ENCODE data around the gene OGFOD3.

OGFOD3 gene

DNA sequence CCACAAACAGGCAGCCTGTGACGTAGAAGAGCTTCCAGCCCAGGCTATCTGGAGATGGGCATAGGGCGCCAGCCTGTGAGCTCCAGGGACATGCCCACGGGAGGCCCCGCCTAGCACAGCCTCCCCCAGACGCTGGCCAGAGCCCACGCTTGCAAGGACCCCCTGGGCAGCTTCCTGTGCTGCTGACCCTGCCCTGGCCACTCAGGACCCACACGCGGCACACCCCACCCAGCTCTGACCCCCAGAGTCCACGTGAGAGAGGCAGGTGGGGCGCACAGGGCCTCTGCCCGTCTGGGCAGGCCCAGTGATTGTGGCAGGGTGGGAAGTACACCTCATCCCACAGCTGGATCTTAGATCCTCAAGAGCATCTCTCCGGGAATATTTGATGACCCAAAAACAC lies 28.3 kb upstream of the OGFOD3 start:
- DNase-seq: no peak

DNA sequence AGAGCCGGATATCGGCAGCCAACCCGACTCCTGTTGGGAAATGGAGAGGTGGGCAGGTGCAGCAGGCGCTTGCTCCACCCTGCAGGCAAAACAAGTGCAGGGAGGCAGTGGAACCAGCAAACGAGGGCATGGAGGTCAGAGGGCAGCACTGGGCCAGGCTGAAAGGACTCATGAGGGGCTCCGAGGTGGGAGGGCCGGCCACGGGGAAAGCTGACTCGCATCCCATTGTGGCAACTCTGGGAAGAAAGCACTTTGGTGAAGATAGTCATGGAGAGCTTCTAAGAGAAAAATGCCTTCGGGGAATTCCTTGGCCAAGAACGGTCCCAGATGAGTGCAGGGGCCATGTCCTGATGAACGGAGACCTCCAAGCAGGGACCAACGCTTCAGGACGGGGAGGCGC lies 27.7 kb upstream of the OGFOD3 start:
- no peak for DNase-seq

DNA sequence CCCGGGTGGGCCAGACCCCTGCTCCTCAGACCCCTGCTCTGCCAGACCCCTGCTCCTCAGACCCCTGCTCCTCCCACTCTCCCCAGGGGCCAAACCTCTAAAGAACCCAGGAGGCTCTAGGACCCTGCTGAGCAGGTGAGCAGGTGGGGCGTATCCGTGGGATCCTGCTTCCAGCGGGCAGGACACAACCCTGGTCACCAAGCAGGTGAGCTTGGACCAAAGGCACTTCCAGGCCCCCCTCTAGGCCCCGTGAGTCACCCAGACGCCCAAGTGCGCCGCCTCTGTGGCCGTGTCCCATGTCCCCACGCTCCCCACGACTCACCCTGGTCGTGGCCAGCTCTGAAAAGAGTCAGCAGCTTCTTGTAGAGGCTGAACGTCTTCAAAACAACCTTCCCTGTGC lies 27.2 kb upstream of the OGFOD3 start:
- DNase-seq: no peak

DNA sequence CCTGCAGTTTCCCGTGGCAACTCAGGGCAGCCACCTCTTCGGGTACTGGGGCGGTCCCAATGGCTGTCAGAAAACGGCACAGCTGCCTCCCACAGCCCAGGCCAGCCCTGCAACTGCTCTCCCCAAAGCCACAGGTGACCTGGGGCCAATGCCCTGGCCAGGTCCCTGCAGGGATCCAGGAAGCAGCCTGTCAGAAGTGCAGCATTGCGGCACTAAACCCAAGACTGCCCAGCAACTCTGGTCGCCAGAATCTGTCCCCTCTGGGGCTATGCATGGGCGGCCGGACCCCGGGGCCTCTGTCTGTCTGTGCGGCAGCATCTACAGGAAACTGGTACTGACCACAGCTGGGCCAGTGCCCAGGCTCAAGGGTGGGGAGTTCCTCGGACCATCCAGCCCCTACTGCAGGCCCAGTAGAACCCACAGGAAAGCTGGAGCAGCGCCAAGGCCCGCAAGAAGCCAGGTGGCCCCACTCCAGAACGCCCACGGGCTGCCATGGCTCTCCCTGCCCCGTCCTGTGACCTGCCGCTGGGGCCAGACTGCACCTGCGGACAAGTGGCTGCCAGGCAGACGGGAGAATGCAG lies 26.6 kb upstream of the OGFOD3 start:
- no peak for DNase-seq

DNA sequence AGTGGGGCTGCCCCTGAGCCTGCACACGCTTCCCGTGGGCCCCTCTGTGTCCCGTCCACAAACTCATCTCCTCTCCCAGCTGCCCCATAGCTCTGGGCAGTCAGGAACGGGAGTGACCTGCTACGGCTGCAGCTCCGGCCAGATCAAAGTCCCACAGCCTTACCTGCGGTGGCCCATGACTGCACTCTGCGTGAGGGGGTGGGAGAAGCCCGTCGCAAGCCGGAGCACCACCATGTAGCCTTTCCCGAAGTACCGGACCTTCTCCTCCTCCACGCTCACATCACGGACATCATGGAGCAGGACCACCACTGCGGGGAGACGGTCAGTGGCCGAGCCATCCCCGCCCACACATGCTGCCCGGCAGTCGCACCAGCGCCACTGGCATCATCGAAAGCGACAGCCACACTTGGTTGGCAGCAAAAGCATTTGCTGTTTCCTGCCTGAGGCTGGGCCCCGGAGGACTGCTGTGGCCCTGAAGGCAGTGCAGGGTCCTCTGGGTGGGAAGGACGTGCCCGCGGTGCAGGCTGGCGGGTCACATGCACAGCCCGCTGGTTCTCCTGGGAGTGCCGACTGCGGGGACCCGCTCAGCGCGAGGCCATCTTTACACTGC lies 26.0 kb upstream of the OGFOD3 start:
- DNase-seq: no peak

DNA sequence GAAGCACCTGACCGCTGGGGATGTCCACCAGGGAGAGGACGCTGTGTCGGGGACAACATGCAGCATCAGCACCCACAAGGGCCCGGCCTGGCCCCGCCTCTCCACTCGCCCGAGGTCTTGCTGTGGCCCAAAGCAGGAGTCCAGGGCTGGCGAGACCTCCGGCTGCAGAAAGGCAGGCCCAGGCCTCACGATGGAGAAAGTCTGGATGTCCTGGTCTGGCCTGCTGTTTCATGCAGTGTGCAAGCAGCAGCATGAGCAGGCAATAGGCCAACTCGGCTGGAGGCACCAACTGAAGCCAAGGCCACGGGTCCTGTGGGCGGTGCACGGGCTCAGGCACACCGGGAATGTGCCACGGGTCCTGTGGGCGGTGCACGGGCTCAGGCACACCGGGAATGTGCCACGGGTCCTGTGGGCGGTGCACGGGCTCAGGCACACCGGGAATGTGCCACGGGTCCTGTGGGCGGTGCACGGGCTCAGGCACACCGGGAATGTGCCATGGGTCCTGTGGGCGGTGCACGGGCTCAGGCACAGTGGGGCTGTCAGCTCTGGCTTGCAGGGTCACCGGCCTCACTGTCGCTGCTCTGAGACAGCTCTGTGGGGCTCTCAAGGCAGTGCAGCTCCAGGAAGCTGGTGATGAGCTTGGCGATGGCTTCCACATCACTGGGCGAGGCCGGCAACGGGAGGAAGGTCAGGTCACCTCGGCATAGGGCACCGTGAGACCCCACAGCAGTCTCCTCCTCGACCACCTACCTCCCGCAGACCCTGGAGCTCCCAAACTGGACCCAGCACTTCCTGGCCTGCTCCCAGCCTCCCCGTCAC lies 25.3 kb upstream of the OGFOD3 start:
- no peak for DNase-seq

DNA sequence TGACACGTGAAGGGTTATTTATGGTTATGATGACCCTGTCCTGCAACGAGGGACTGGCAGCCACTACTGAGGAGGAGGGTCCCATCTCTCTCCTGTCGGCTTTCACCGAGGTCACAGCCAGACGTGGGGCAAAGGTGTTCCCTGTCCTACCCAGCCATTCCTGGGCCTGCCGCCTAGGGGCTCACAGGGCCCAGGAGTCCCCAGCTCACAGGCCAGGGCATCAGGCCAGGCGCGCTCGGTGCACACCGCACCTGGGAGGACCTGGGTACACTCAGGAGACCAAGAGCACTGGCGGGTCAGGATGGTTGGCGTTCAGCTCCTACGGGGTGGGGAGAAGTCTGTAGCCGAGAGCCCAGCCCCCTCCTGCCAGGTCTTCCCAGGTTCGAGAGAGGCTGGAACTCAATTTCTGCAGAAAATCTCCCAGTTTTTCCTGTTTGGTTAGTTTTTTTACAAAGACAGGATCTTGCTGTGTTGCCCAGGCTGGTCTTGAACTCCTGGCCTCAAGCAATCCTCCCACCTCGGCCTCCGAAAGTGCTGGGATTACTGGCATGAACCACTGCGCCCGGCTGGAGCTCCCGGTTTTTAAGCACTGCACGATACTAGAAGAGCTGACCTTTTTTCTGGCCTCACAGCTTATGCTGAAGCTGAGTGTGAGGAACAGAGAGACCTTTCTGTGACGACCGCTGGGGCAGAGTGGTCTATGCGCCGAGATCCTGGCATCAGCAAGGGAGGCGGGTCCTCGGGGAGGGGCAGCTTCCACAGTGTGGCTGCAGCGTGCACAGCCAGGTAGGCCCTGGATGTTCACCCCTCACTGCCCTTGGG lies 24.5 kb upstream of the OGFOD3 start:
- DNase-seq: no peak

DNA sequence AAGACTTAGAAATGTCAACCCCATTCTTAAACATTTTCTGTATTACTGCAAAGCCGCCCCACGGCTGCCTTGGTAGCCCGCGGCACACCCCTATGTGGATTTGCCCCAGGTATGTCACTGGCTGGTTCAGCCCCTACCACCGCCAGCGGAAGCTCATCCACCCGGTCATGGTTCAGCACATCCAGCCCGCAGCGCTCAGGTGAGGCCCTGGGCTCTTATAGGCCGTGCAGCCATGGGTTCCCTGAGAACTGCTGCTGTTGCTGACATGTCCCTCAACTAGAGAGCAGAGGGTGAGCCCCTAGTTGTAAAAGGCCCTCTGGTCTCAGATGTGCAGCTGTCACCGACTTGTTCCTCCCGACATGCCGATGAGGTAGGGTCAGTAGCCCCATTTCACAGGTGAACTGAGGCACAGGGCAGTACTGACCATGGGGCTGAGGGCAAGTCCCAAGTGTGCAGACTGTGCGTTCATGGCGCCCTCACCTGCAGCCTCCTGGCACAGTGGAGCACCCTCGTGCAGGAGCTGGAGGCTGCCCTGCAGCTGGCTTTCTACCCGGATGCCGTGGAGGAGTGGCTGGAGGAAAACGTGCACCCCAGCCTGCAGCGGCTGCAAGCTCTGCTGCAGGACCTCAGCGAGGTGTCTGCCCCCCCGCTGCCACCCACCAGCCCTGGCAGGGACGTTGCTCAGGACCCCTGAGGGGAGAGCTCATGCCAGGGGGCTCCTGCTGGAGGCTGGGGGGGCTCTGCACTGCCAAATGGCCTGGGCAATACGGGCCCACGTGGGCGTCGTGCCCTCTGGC lies 23.5 kb upstream of the OGFOD3 start:
- DNase-seq: no peak

DNA sequence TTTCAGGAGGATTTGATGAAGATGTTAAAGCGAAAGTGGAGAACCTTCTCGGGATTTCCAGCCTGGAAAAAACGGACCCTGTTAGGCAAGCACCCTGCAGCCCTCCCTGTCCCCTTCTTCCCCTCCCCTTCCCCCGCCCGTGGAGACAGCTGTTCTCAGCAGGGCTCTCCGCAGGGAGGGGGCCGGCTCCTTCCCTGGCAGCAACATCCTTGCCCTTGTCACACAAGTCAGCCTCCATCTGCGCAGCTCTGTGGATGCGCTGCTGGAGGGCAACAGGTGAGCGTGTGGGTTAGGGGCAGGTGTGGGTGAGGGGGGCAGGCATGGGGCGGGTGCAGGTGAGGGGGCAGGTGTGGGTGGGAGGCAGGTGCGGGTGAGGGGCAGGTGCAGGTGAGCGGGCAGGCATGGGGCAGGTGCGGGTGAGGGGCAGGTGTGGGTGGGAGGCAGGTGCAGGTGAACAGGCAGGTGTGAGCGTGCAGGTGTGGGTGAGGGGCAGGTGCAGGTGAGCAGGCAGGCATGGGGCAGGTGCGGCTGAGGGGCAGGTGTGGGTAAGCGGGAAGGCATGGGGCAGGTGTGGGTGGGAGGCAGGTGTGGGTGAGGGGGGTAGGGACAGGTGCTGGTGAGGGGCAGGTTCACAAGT lies 22.7 kb upstream of the OGFOD3 start:
- DNase-seq: no peak

DNA sequence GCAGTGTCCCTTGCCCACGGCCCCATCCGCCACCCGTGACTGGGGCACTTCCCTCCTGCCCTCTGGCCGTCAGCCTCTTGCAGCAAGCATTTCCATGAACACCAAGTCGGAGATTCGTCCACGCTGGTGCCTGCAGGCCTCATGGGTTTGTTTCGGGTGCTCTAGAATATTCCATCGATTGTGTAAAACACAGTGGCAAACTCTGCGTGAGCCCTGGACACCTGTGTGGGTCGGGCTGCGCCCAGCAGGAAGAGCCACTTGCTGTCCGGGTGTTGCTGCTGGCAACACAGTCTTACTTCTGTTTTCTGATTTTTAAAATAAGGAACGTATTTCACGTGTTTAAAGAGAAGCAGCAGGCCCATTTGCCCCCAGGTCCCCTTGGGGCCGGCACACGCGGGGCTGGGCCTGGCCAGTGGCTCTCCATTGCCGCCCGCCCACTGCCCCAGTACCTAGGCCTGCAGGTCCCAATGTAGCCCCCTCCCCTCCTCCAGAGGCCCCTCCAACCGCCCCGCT lies 22.1 kb upstream of the OGFOD3 start:
- no peak for DNase-seq

DNA sequence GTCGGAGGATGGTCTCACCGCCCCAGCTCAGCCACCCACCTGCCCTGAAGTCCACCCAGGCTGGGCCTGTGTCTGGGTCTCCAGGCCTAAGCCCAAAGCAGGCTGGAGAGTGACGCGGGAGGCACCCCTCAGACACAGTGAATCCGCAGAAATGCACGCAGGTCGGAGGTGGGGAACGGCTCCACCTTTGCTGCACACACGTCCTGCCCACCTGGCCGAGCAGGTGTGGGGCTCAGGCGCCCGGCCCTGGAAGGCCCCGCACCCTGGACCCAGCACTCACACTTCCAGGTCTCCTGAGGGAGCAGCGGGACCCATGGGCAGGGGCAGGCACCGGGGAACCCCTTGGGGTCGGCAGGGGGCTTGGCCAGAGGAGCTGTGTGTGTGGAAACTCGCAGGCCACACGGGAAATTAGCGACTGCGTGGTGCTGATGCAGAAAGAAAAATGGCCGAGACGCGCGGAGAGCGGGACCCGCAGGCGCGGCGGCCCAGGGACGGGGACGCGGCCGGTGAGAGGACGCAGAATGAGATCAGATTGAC lies 21.5 kb upstream of the OGFOD3 start:
- no peak for DNase-seq

DNA sequence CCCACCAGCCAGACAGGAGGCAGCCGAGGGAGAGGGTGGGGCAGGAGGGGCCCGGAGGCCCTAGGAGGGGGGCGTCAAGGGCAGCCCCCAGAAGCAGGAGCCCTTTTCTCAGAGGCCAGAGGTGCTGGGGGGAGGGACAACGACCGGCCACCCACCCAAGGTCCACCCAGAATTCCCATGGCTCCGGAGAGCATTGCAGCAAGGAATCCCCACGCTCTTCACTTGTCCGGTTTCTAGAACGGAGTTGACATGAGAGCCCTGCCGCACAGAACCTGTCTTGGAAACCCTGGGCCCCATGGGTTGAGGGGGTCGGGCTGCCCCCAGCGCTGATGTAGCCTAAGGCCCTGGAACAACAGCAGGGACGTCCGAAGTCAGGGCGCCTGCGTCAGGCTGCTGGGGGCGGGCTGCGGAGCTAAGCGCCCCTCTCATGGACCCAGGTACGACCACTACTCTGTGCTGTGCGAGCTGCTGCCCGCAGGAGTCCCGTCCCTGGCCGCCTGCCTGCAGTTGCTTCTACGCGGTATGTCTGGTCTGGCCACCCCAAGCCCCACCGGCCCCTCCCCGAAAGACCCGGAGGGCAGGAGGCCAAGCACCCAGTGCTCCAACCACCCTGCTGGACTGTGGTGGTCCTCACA lies 20.9 kb upstream of the OGFOD3 start:
- DNase-seq: no peak

DNA sequence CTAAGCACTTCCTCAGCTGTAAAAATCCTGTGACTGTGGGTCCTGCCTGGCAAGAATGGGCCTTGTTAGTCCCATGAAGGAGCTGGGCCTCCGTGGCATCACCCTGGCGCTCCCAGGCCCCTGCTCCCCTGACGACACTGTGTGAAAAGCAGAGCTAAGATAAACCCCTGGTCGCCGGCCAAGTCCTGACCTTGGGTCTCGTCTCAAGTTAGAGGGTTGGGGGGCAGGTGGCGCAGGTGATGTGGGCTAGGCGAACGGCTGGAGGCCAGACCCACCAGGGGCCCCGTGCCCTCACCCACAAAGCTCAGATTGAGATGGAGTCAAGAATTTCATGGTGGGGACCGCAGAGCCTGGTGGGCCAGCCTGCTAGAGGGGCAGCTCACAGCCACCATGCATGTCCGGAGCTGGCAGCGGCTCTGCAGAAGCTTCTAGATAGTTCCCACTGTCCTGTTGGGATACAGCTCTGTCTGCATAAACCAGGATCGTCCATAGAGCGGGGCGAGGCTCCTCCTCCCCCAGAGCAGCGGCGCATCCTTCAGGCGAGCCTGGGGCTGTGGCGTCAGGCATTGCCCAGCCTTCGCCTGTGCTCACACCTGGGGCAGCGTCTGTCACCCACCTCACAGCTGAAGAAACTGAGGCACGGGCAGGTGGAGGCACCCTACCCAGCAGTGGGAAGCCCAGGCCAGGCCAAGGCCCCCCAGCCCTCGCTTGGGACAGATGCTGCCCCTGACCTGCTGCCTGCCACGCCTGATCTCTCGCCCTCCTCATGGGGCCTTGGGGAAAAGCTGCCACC lies 20.2 kb upstream of the OGFOD3 start:
- no peak for DNase-seq

DNA sequence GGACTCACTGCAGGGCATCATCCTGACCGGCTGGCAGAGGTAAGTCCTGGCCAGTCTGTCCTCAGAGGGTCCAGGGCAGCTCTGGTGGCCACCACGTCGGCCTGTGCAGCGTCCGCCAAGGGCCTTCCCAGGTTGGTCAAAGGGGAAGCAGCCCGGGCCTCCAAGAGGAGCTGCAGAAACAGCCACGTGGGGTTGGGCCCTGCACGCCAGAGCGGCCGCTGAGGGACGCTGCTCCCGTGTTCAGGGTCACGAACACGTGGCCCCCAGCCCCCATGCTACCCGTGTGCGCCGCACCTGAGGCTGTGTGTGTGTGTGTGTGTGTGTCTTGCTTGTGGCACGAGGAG lies 18.9 kb upstream of the OGFOD3 start:
- no peak for DNase-seq

DNA sequence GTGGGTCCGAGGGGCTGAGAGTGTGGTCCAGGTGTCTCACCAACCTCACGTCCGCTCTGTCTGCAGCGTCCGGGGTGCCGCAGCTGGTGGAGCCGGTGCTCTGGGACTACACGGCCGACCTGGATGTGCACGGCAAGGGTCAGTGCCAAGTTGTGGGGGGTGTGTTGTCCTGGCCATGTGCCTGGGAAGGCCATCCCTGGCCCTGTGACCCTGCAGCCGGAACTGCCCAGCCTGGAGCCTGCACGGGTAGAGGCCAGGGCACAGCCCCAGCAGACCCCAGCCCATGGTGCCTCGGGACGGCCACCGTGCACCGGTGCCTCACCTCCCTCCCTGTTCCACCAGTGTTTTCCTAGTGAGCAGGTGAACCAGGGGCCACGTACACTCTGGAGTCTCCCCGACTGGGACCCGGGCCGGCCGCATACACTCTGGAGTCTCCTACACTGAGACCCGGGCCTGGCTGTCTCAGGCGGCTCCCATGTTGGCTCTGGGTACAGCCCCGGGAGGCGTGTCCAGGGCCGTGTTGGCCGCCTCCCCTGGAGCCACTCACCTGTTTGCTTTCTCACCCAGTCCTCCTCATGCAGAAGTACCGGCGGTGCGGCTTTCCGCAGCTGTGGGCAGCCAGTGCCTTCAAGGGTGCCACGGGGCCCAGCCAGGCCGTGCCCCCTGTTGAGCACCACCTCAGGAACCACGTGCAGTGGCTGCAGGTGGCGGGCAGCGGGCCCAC lies 18.4 kb upstream of the OGFOD3 start:
- no peak for DNase-seq

DNA sequence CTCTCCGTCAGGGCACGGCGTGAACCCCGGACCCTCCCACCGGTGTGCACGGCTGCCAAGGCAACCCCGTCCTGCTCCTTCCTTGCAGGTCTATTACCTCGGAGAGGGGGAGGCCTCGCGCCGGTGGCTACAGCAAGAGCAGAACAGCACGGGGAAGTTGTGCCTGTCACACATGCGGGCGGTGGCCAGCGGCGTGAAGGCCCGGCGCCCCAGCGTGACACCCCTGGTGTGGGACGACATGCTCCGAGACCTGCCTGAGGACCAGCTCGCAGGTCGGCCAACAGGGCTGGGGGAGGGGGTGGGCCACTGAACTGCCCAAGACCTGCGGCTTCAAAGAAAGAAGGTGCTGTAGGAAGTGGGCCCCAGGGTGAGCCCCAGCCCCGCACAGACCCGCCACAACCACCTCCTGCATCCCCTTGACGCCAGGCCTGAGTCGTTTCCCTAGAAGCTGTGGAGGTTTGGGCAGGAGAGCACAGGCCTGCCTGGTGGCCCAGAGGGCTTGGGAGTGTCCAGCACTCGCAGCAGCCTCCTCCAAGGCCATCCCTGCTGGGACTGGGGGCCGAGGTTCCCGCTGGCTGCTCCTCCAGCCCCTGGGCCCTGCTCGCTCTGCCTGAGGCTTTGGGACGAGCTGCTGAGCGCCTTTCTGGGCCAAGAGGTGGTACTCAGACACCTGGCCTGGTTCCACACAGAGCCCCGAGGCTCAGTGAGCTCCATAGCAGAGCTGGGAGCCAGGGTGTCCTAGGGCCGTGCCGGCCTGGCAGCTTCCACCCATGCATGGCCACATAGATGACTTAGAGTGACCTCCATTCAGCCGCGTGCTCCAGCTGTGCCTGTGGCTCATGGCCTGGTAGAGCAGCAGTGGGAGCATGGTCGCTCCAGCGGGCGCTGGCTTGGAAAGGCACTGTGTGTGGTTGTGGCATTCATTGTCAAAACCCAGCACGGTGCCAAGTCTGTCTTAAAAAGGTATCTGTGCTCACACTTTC lies 17.5 kb upstream of the OGFOD3 start:
- DNase-seq: no peak

DNA sequence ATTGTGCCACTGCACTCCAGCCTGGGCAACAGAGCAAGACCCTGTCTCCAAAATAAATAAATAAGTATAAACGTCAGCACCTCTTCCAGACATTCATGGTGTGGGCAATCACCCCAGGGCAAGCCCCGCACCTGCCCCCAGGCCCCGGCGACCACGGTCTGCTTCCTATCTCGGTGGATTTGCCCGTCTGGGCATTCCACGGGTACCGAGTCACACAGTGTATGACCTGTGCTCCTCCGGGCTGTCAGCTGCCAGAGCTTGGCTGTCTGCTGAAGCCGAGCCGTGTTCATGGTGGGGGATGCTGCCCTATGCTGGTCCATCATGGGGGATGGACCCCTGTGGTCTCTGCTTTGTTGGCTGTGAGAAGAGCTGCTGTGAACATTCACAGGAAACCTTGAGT lies 16.7 kb upstream of the OGFOD3 start:
- DNase-seq: no peak

DNA sequence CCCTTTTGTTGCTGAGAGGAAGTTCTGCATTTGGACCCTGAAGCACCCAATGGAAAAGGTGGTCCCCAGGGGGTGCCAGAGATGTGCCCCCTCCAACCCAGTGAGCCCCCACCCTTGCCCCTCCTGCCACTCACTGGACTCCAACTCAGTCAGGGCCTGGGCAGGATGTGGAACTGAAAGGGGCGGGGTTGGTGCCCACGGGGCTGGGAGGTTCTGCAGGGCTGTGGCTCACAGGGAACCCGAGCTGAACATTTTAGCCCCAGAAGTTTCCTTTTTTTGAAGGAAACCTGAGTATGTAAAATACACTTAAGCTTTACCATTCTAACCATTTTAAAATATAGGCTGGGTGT lies 15.8 kb upstream of the OGFOD3 start:
- DNase-seq: no peak

Data from activated gamma-delta T cell (primary cell).